Heart left ventricle (tissue), 16 donors: Measurements from ENCODE around the gene SNAP47. TPM values are rescaled to one million over a fixed set of nuclear protein-coding genes. Genes with fewer than 3 reads are reported as not detected.

Experiments
- ATAC-seq, 4 donors: fragments of 200-7000 bp; cut with Tn5 transposase; one replicate each; pipeline ENCODE4 v1.9.1; 2020 to 2022; ENCODE audit warnings: moderate library complexity in 4 of 4, mild to moderate bottlenecking in 3 of 4, moderate number of reproducible peaks in 1 of 4
- DNase-seq, 5 donors: peaks; one replicate each; pipeline ENCODE4 v3.0.0-alpha.2; 2020
- H3K27ac ChIP-seq, 12 donors: fragments of 200-600 bp; sonication (generic) in 4 of 12; one replicate each; pipeline versions ENCODE4 v1.5.0 to v1.8.0; 2016 to 2022; ENCODE audit warnings: mild to moderate bottlenecking in 2 of 12
- H3K27me3 ChIP-seq, 9 donors: fragments of 200-600 bp; sonication (generic) in 2 of 9; one replicate each; pipeline versions ENCODE4 v1.5.1 to v1.8.0; 2016 to 2022; ENCODE audit warnings: mild to moderate bottlenecking in 3 of 9
- H3K36me3 ChIP-seq, 9 donors: fragments of 200-600 bp; sonication (generic) in 2 of 9; one replicate each; pipeline versions ENCODE4 v1.5.0 to v1.8.0; 2018 to 2022; ENCODE audit warnings: mild to moderate bottlenecking in 2 of 9
- H3K4me1 ChIP-seq, 12 donors: fragments of 200-600 bp; sonication (generic) in 4 of 12; one replicate each; pipeline versions ENCODE4 v1.5.0 to v1.8.0; 2016 to 2022; ENCODE audit warnings: mild to moderate bottlenecking in 3 of 12
- H3K4me3 ChIP-seq, 12 donors: fragments of 200-600 bp; sonication (generic) in 4 of 12; one replicate each; pipeline versions ENCODE4 v1.5.0 to v1.8.0; 2017 to 2022; ENCODE audit warnings: mild to moderate bottlenecking in 9 of 12, moderate library complexity in 4 of 12
- H3K9me3 ChIP-seq, 12 donors: fragments of 200-600 bp; sonication (generic) in 4 of 12; one replicate each; pipeline versions ENCODE4 v1.5.0 to v1.8.0; 2016 to 2022; ENCODE audit warnings: mild to moderate bottlenecking in 1 of 12
- CTCF ChIP-seq, 12 donors: fragments of 200-600 bp; sonication (generic) in 4 of 12; IDR thresholded peaks; one replicate each; pipeline versions ENCODE4 v1.5.0 to v1.8.0; 2018 to 2022; ENCODE audit warnings: antibody characterized with exemption in 12 of 12, mild to moderate bottlenecking in 5 of 12
- POLR2A ChIP-seq, 2 donors: fragments of 450-650 bp; IDR thresholded peaks; one replicate each; pipeline ENCODE4 v1.6.1; 2017; ENCODE audit warnings: antibody characterized with exemption in 2 of 2, mild to moderate bottlenecking in 2 of 2, moderate library complexity in 2 of 2
- WGBS, 4 donors: extraction: QIAGEN DNeasy Blood & Tissue Kit in 2 of 4; methylation state at CpG; one replicate each; pipeline versions ENCODE4 v1.1.5 to v1.1.7; 2013 to 2018; 5-methylcytosine and 5-hydroxymethylcytosine counted together
- intact Hi-C, 10 donors: fragments of 100-400 bp; cut with DNase I; formaldehyde crosslinking; loops; one replicate each; pipeline versions ENCODE4 v1.11.1 to v1.14.2; 2022
- polyA plus RNA-seq, 2 donors: library from polyadenylated mRNA; stranded (reverse); fragments of 200-250 nt; gene quantifications; one replicate each; pipeline ENCODE4 v1.2.3, GENCODE V29; 2013
- total RNA-seq, 9 donors: library from RNA; depleted of rRNA in 2 of 9; stranded (reverse); fragments of >200 nt in 2 of 9; fragmentation: NEBNext Ultra II Directional in 3 of 9; extraction: Animal tissue kit (Norgen Biotek cat#: 25700) in 3 of 9; gene quantifications; one replicate each; pipeline versions ENCODE4 v1.1.0 to v1.2.4, GENCODE V29; 2016 to 2023
- donor health status: ischemic (EF 13 %, LVEDD 7.1; RV severe dilation, severe dysfunction).
- donor health status: healthy with polysubstance abuse.
- donor health status: DM: no; HTN: yes; CAD: no.
- donor health status: DM: no; HTN: no; CAD: no.
- donor health status: ischemic (EF 25% LVEDD 6.9; RV normal size, moderate dysfunction).
- donor health status: ischemic (EF 25% LVEDD 5.7; RV mildly dilated, moderate dysfunction).
- donor health status: healthy.
- donor health status: DM: yes; HTN: yes; CAD: no.
- donor health status: ischemic (EF 35%, LVEDD 5.7; RV mildly dilated, moderate dysfunction).
- donor health status: nonischemic (EF 11% LVEDD 7.7; RV severe dilation, severe dysfunction).
- donor health status: DM: yes; HTN: yes; CAD: no.
- donor health status: PGD.
- donor health status: ischemic (EF 29% LVEDD 5.4; RV normal size, mild dysfunction).
- donor health status: nonischemic (EF 23%, LVEDD 6.1; RV moderate dilation, normal function).

SNAP47 gene
- total and polyA plus RNA-seq, 11 donors: 22.1 to 106 (median 36.7) TPM

DNA sequence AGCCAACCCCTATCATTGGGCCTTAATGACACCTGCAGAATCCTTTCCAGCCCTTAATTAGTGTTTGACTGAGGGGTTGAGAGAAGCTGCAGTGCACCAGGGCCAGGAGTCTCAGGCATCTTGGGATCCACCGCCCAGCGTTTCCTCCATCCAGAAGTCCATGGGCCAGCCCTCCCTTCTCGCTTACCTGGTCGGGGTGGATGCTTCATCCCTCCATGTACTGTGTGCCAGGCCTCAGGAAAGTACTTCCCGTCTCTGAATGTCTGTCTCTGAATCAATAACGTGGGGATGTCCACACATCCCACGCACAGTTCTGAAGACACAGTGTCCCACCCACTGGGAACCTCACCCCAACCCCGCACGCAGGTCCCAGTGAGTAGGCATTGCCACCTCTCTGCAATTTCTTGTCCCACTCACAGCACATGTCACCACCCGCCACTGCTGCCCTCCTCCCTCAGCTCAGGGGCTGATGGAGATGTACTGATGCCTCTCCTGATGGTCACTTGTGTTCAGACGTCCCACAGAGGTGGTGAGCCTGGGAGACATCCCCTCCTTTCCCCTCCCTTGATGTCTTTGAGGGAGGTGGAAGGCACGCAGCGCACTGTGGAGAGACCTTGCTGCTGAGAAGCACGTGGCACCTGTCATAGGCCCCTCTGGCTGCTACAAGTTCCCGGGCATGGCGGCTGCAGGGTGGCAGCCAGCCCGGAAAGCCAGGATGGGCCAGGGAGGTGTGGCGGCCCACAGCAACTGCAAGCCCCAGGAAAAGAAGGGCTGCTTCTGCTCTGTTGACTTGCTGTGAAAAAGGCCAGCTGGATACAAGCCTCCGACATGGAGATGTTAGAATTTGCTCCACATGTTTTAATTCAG lies 50.8 kb downstream of the SNAP47 start:
- Histone ChIP-seq H3K4me3 (peak overlapping the region in 5 of 12 donors; percentile 53 to 78 (median 70)), H3K9me3 (no peaks in the 10 kb centered on the region), H3K27ac (peak overlapping the region in 1 of 12 donors; percentile 19), H3K27me3 (peaks cover 0 to 13% (median 0%) of the 10 kb centered on the region in 9 donors), H3K4me1 (peaks cover 4 to 28% (median 18%) of the 10 kb centered on the region in 12 donors), H3K36me3 (peaks cover 0 to 9% (median 3%) of the 10 kb centered on the region in 9 donors)
- DNase-seq: peak in 1 of 5 donors; percentile 32
- 53 to 77% (median 61%) methylated on average over 13 to 19 of the region's 19 CpGs for WGBS, 4 donors
- intact Hi-C loops: loop anchor here in 1 of 10 donors (5.0 kb wide), 1 partner anchor 49 kb away; the partner anchor contains the start of genes JMJD4 and SNAP47
- TF ChIP-seq POLR2A (IDR thresholded peaks at IDR 0.05): no peak
- TF ChIP-seq CTCF (IDR thresholded peaks at IDR 0.05): no peak
- no peak for ATAC-seq

DNA sequence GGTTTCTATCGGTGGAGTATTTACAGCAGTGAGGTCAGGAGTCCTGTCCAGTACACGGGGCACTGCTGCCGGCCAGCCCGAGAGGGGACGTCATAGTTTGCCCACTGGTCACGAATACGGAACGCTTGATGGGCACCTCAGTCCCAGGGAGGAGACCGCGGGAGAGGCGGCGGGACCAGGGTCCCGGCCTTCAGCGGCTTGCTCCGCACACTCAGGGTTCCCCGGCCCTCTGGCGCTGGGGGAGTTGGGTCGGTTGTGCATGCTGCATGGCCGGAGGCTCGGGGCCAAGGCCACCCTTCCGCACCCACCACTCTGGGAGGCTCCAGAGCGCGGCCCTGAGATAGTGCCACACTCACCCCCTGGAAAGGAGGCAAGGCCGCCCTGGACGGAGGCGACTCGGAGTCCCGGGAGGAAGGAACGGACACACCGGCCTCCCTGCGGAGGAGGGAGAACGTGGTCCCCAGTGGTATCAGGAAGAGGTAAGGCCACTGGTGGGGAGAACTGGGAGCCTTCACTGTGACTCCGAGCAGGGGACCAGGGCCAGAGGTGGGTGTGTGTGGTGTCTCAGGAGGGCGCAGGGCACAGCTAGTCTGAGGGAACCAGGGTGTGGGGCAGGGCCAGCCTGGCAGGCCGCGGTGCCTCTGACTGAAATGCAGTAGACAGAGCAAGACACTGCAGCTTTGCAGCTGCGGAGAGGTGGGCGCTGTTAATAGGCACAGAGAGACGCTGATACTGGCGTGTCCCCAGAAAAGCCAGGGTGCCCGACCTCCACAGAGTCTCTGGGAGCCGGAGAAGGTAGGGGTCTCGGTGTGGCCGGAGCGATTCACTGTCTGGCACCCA lies 51.7 kb downstream of the SNAP47 start:
- peaks cover 0 to 6% (median 3%) of the 10 kb centered on the region in 9 donors for H3K36me3 ChIP-seq
- H3K9me3 ChIP-seq: no peaks in the 10 kb centered on the region
- H3K4me3 ChIP-seq: peak overlapping the region; percentile 38 to 78 (median 60)
- H3K4me1 ChIP-seq: peaks cover 4 to 28% (median 18%) of the 10 kb centered on the region in 12 donors
- peak overlapping the region in 10 of 12 donors; percentile 47 to 88 (median 64) for H3K27ac ChIP-seq
- ATAC-seq (peak in 3 of 4 donors; percentile 4 to 36 (median 20)), DNase-seq (peak in 2 of 5 donors; percentile 28 to 36)
- intact Hi-C loops: loop anchor here in 1 of 10 donors (5.0 kb wide), 1 partner anchor 50 kb away; the partner anchor contains the start of genes JMJD4 and SNAP47
- no peak for TF ChIP-seq CTCF (IDR thresholded peaks at IDR 0.05)
- TF ChIP-seq POLR2A (IDR thresholded peaks at IDR 0.05): no peak
- 26 to 36% (median 34%) methylated on average over 25 to 45 of the region's 45 CpGs for WGBS, 4 donors
- H3K27me3 ChIP-seq: peaks cover 0 to 13% (median 0%) of the 10 kb centered on the region in 9 donors

DNA sequence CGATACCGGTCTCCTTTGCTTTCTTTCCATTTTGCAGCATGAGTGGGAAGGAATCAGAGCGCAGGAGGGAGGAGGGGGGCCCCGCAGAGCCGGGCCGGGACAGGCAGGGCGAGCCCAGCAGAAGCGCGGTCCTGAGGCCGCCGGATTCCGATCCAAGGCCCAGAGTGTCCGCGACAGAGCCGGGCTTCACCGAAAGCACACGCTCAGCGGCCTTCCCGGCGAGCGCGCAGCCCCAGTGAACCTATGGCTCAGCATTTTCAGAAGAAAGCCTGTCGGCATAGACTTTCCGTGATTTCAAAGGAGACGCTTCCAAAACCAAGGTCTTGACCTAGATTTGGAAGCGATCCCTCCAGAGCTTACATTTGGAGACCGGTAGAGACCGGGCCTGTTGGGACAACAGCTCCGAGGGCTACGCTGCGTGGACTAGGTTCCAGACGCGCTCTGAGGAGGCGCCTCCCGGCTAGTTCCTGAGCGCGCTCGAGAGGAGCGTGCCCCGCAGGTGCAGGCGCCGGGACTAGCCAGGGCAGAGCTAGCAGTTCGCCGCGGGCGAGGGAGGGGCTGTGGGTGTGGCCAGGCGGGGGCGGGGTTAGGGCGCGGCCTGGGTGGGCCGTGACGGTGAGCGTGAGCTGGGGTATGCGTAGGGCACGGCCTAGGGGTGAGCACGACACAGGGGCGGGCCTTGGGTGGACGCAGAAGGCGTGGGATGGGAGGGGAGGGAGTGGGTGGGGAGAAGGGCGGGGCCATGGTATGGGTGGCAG lies 52.5 kb downstream of the SNAP47 start:
- Histone ChIP-seq H3K4me1 (peaks cover 4 to 28% (median 18%) of the 10 kb centered on the region in 12 donors), H3K4me3 (peak overlapping the region; percentile 38 to 78 (median 60)), H3K27ac (peak overlapping the region in 11 of 12 donors; percentile 47 to 88 (median 61)), H3K36me3 (no peaks in the 10 kb centered on the region), H3K9me3 (no peaks in the 10 kb centered on the region), H3K27me3 (peaks cover 0 to 13% (median 0%) of the 10 kb centered on the region in 9 donors)
- DNase-seq (peak; percentile 90 to 97 (median 92)), ATAC-seq (peak; percentile 95 to 96 (median 96))
- TF ChIP-seq POLR2A (IDR thresholded peaks at IDR 0.05) (peak in 1 of 2 donors; percentile 48), CTCF (IDR thresholded peaks at IDR 0.05) (no peak)
- WGBS, 4 donors: 0 to 1% (median 0%) methylated on average over 10 to 60 of the region's 60 CpGs
- intact Hi-C loops: loop anchor here in 2 of 10 donors (1.0 to 5.0 kb wide), 2 partner anchors 50 to 157 kb away; partner anchors contain the start of genes JMJD4 (in 1 of the 2) and SNAP47 (in 1 of the 2)
